K562 (cell line): ENCODE measurements around the gene BCL7C. TPM values are rescaled to one million over a fixed set of nuclear protein-coding genes. Genes with fewer than 3 reads are reported as not detected.

Experiments
- ATAC-seq: fragments of 200-7000 bp; cut with Tn5 transposase; 3 replicates; pipeline ENCODE4 v1.9.1; 2020; ENCODE audit warnings: moderate library complexity
- BruUV-seq: library from RNA; stranded (reverse); fragments of 400-500 nt; replicated peaks from 2 replicates; lab custom pipeline; 2021; lab: Mats Ljungman, UMichigan
- CTCF ChIA-PET: fragments of 300-600 bp; formaldehyde crosslinking; extraction: SDS; loops from one replicate; lab custom pipeline; 2021; ENCODE audit warnings: low intra/inter-chr PET ratio; lab: Yijun Ruan, JAX
- POLR2A ChIA-PET: fragments of 300-600, 350-650 bp; sonication (Branson Sonifier 250); formaldehyde crosslinking; extraction: SDS; loops from one replicate; lab custom pipeline; 2021; ENCODE audit warnings: antibody characterized with exemption, inconsistent platforms; lab: Yijun Ruan, JAX
- DNase-seq, 4 experiments: peaks; one replicate each; pipeline versions ENCODE4 v3.0.0 to v3.0.0-alpha.2; 2011 to 2018; ENCODE audit warnings: low spot score in 3 of 4, mixed read lengths in 3 of 4; ENCODE audit errors: extremely low read depth in 1 of 4
- FAIRE-seq: peaks from 2 replicates; lab custom pipeline; 2011; peaks lifted over from hg19 to GRCh38; lab: Jason Lieb, UNC
- H2AFZ ChIP-seq: 2 replicates; pipeline ENCODE4 v1.6.0; 2011; ENCODE audit warnings: low read depth, low read length, control low read depth, inconsistent platforms
- H3K27ac ChIP-seq: fragments of 200-600 bp; 3 replicates; pipeline ENCODE4 v1.8.0; 2011; ENCODE audit warnings: low read depth, mild to moderate bottlenecking, control low read depth, inconsistent platforms, low read length, moderate library complexity, mixed read lengths; ENCODE audit errors: extremely low read depth
- H3K27me3 ChIP-seq, 2 experiments: fragments of 300-600 bp in 1 of 2; 2 replicates in 1 of 2; 3 replicates in 1 of 2; pipeline versions ENCODE4 v1.6.0 to v1.8.0; 2011; ENCODE audit warnings: inconsistent platforms in 2 of 2, low read length in 2 of 2, mild to moderate bottlenecking in 1 of 2, mixed read lengths in 1 of 2, moderate library complexity in 1 of 2; ENCODE audit not compliant: control insufficient read depth in 2 of 2, insufficient read depth in 2 of 2
- H3K36me3 ChIP-seq: fragments of 300-600 bp; 3 replicates; pipeline ENCODE4 v1.8.0; 2011; ENCODE audit warnings: mild to moderate bottlenecking, low read length, inconsistent platforms; ENCODE audit not compliant: control insufficient read depth, insufficient read depth
- H3K4me1 ChIP-seq, 2 experiments: fragments of 200-600 bp in 1 of 2; replicated peaks in 1 of 2; 2 replicates in 1 of 2; 3 replicates in 1 of 2; pipeline versions ENCODE4 v1.5.1 to v1.8.0; 2011; ENCODE audit warnings: inconsistent platforms in 2 of 2, low read length in 2 of 2, mild to moderate bottlenecking in 1 of 2, mixed read lengths in 1 of 2, moderate library complexity in 1 of 2; ENCODE audit not compliant: control insufficient read depth in 2 of 2, insufficient read depth in 2 of 2
- H3K4me2 ChIP-seq: 2 replicates; pipeline ENCODE4 v1.6.1; 2011; ENCODE audit warnings: low read length, control low read depth, inconsistent platforms, mixed read lengths; ENCODE audit not compliant: insufficient read depth
- H3K4me3 ChIP-seq: fragments of 200-600 bp; sonication (generic), shearing (Covaris generic); 2 replicates; pipeline ENCODE4 v1.5.1; 2016; ENCODE audit warnings: control low read depth, inconsistent platforms
- H3K79me2 ChIP-seq: fragments of 200-600 bp; 3 replicates; pipeline ENCODE4 v1.8.0; 2011; ENCODE audit warnings: low read length, inconsistent platforms; ENCODE audit not compliant: control insufficient read depth, insufficient read depth
- H3K9ac ChIP-seq, 2 experiments: 2 replicates each; pipeline versions ENCODE4 v1.6.0 to v1.6.1; 2011; ENCODE audit warnings: low read depth in 2 of 2, low read length in 2 of 2, control low read depth in 1 of 2, inconsistent platforms in 1 of 2, mild to moderate bottlenecking in 1 of 2, mixed read lengths in 1 of 2; ENCODE audit not compliant: insufficient read depth in 1 of 2
- H3K9me1 ChIP-seq: one replicate; pipeline ENCODE4 v1.6.0; 2011; ENCODE audit warnings: inconsistent platforms, mild to moderate bottlenecking, low read length, moderate library complexity; ENCODE audit not compliant: control insufficient read depth, insufficient read depth
- H3K9me3 ChIP-seq: replicated peaks from 2 replicates; pipeline ENCODE4 v1.5.1; 2011; ENCODE audit warnings: low read depth, low read length, inconsistent platforms; ENCODE audit not compliant: control insufficient read depth, insufficient read depth
- H4K20me1 ChIP-seq: replicated peaks from 2 replicates; pipeline ENCODE4 v1.6.1; 2011; ENCODE audit warnings: low read length, inconsistent platforms, mixed read lengths; ENCODE audit not compliant: control insufficient read depth, insufficient read depth
- ARNT ChIP-seq, 2 experiments: fragments of 450-650 bp; IDR thresholded peaks; 2 replicates each; pipeline ENCODE4 v1.6.1; 2016; ENCODE audit warnings: mild to moderate bottlenecking in 1 of 2
- ASH1L ChIP-seq: fragments of 450-650 bp; IDR thresholded peaks from 2 replicates; pipeline ENCODE4 v1.6.1; 2018; ENCODE audit warnings: borderline replicate concordance, mild to moderate bottlenecking, low read depth; ENCODE audit not compliant: partially characterized antibody
- BHLHE40 ChIP-seq: IDR thresholded peaks from 2 replicates; pipeline ENCODE4 v1.6.1; 2011; ENCODE audit warnings: low read length, improper control_type of control experiment
- CHD2 ChIP-seq: IDR thresholded peaks from 2 replicates; pipeline ENCODE4 v1.6.1; 2011; ENCODE audit warnings: low read depth, low read length
- IRF1 ChIP-seq: sonication (generic); formaldehyde crosslinking; IDR thresholded peaks from 2 replicates; pipeline ENCODE4 v1.8.0; 2022; ENCODE audit warnings: missing genetic modification reagents, mild to moderate bottlenecking, borderline replicate concordance
- KLF16 ChIP-seq: IDR thresholded peaks from 2 replicates; pipeline ENCODE4 v1.6.1; 2016; ENCODE audit warnings: antibody characterized with exemption
- MCM7 ChIP-seq, 2 experiments: fragments of 450-650 bp; IDR thresholded peaks; 2 replicates each; pipeline ENCODE4 v1.6.1; 2016 to 2018
- NKRF ChIP-seq: fragments of 450-650 bp; IDR thresholded peaks from 2 replicates; pipeline ENCODE4 v1.6.1; 2016; ENCODE audit warnings: borderline replicate concordance
- UBTF ChIP-seq, 2 experiments: IDR thresholded peaks; 2 replicates each; pipeline ENCODE4 v1.6.1; 2012; ENCODE audit warnings: improper control_type of control experiment in 2 of 2, low read depth in 2 of 2, low read length in 2 of 2, borderline replicate concordance in 1 of 2
- ZKSCAN3 ChIP-seq: fragments of 250-450 bp; sonication (Bioruptor Pico); IDR thresholded peaks from 2 replicates; pipeline ENCODE4 v1.4.0; 2020
- ZNF184 ChIP-seq: sonication (generic); formaldehyde crosslinking; IDR thresholded peaks from 2 replicates; pipeline ENCODE4 v1.5.0; 2020; ENCODE audit warnings: missing genetic modification reagents
- ZNF551 ChIP-seq: fragments of 250-450 bp; sonication (Bioruptor Pico); IDR thresholded peaks from 2 replicates; pipeline ENCODE4 v1.5.0; 2021; ENCODE audit warnings: mild to moderate bottlenecking, moderate library complexity
- WGBS: fragments of 100-300 bp; shearing (Covaris generic); methylation state at CpG from one replicate; pipeline ENCODE4 v1.1.6; 2016; ENCODE audit warnings: low coverage, mixed read lengths; ENCODE audit not compliant: insufficient coverage; ENCODE audit errors: missing lambda C conversion rate; 5-methylcytosine and 5-hydroxymethylcytosine counted together
- in situ Hi-C: fragments of 300-500 bp; cut with MboI; formaldehyde crosslinking; loops from 4 replicates; pipeline ENCODE4 v1.15.0; 2018; ENCODE audit warnings: inconsistent platforms, mixed read lengths
- intact Hi-C: fragments of 100-400 bp; cut with micrococcal nuclease; formaldehyde crosslinking; loops from 2 replicates; pipeline ENCODE4 v1.14.2; 2022
- polyA plus RNA-seq, 8 experiments: library from polyadenylated mRNA; depleted of rRNA in 4 of 8; stranded (reverse) in 5 of 8; unstranded in 3 of 8; fragments of >200 nt; fragmentation: Nextera tagmentation in 2 of 8; fragmentation: Illumina TruSeq in 1 of 8; extraction: Ambion mirVana in 2 of 8; extraction: Trizol in 1 of 8; gene quantifications; 2 replicates each; pipeline versions ENCODE4 v1.2.1 to v1.2.3, GENCODE V29; 2011 to 2014; ENCODE audit warnings: inconsistent platforms in 1 of 8, missing spikeins in 1 of 8
- total RNA-seq, 7 experiments: library from RNA; depleted of rRNA in 6 of 7; stranded (reverse); fragments of >200 nt in 6 of 7; fragmentation: Illumina TruSeq in 2 of 7; extraction: Trizol in 2 of 7; gene quantifications; 2 replicates each; pipeline versions ENCODE4 v1.2.1 to v1.2.3, GENCODE V29; 2011 to 2021; ENCODE audit warnings: low replicate concordance in 1 of 7
- TF ChIP-seq, protein P1 (sequence below): sonication (generic); formaldehyde crosslinking; IDR thresholded peaks from 2 replicates; pipeline ENCODE4 v1.8.0; 2023; ENCODE audit warnings: mild to moderate bottlenecking, missing genetic modification reagents
- TF ChIP-seq, protein P2 (sequence below): sonication (generic); formaldehyde crosslinking; IDR thresholded peaks from 2 replicates; pipeline ENCODE4 v1.8.0; 2022; ENCODE audit warnings: mild to moderate bottlenecking, missing genetic modification reagents, borderline replicate concordance

BCL7C gene
- total and polyA plus RNA-seq, 9 of the 15 experiments (the other 6 are each of a cell fraction or from before 2014, with no cell fraction given) = 1.7 to 85.8 (median 19.6) TPM

DNA sequence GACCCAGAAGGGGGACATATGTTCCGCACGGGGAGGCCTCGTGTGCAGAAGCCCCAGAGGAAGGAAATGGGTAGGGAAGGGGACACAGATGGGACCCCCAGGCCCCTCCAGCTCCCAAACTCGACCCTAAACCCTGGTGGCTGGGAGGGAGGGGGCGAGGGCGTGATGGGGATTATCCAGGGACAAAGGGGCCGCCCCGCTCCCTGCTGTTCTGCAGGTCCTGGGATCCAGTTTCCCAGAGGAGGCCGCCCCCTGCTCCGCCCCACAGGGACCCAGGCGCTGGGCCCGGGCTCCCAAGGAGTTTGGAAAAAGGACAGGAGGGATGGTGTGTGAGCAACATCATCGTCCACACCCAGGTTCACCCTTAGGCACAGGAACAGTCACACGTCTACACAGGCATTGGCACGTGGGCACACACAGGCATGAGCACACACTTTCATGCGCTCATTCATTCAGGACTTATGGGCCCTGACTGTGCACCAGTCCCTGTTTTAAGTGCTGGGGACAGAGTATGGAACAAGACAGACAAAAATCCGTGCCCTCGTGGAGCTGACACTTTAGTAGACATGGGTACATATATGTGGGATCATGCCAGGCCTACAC lies 16.7 kb upstream of the BCL7C start:
- no peaks in the 10 kb centered on the region for H4K20me1 ChIP-seq
- DNase-seq (no peak), ATAC-seq (no peak), FAIRE-seq (no peak)
- H3K9me1 ChIP-seq = no peaks in the 10 kb centered on the region
- H3K36me3 ChIP-seq = no peaks in the 10 kb centered on the region
- no peak overlapping the region for H3K4me2 ChIP-seq
- BruUV-seq = no TSS peak
- H3K79me2 ChIP-seq = no peaks in the 10 kb centered on the region
- no peak overlapping the region for H3K9ac ChIP-seq
- ChIA-PET CTCF (no interaction called here), POLR2A (no interaction called here)
- H3K4me1 ChIP-seq = peaks cover 0 to 4% of the 10 kb centered on the region in 2 experiments; a peak in 2 of 5 replicates
- in situ Hi-C loops = no loop called here
- WGBS = 38% methylated on average over 12 of the region's 18 CpGs
- H3K27me3 ChIP-seq = no peaks in the 10 kb centered on the region
- H2AFZ ChIP-seq = no peak overlapping the region
- no peak overlapping the region for H3K27ac ChIP-seq
- H3K4me3 ChIP-seq = no peak overlapping the region
- intact Hi-C loops = no loop called here
- no peaks in the 10 kb centered on the region for H3K9me3 ChIP-seq
- TF ChIP-seq ZNF551 (CRISPR knock-in tag) = no peak
- no peak for TF ChIP-seq NKRF
- no peak for TF ChIP-seq ASH1L
- TF ChIP-seq MCM7 (IDR thresholded peaks at IDR 0.05) = no peak
- TF ChIP-seq KLF16 = no peak
- no peak for TF ChIP-seq BHLHE40
- TF ChIP-seq, protein P1, sequence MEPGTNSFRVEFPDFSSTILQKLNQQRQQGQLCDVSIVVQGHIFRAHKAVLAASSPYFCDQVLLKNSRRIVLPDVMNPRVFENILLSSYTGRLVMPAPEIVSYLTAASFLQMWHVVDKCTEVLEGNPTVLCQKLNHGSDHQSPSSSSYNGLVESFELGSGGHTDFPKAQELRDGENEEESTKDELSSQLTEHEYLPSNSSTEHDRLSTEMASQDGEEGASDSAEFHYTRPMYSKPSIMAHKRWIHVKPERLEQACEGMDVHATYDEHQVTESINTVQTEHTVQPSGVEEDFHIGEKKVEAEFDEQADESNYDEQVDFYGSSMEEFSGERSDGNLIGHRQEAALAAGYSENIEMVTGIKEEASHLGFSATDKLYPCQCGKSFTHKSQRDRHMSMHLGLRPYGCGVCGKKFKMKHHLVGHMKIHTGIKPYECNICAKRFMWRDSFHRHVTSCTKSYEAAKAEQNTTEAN (CRISPR knock-in tag) = no peak
- no peak for TF ChIP-seq UBTF (IDR thresholded peaks at IDR 0.05; ENCODE audit: borderline replicate concordance in 1 of 2, low read depth in 2 of 2, low read length in 2 of 2)
- TF ChIP-seq ARNT (IDR thresholded peaks at IDR 0.05) = no peak
- TF ChIP-seq ZNF184 = no peak
- TF ChIP-seq, protein P2, sequence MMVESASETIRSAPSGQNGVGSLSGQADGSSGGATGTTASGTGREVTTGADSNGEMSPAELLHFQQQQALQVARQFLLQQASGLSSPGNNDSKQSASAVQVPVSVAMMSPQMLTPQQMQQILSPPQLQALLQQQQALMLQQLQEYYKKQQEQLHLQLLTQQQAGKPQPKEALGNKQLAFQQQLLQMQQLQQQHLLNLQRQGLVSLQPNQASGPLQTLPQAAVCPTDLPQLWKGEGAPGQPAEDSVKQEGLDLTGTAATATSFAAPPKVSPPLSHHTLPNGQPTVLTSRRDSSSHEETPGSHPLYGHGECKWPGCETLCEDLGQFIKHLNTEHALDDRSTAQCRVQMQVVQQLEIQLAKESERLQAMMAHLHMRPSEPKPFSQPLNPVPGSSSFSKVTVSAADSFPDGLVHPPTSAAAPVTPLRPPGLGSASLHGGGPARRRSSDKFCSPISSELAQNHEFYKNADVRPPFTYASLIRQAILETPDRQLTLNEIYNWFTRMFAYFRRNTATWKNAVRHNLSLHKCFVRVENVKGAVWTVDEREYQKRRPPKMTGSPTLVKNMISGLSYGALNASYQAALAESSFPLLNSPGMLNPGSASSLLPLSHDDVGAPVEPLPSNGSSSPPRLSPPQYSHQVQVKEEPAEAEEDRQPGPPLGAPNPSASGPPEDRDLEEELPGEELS (CRISPR knock-in tag) = no peak
- no peak for TF ChIP-seq ZKSCAN3
- no peak for TF ChIP-seq IRF1 (CRISPR knock-in tag)
- no peak for TF ChIP-seq CHD2
